Neural cell (in vitro differentiated cells): ENCODE results near the gene C7orf57.

ENCODE experiments used
- TAF1 ChIP-seq: IDR thresholded peaks from 2 replicates; pipeline ENCODE4 v1.6.1; 2012; ENCODE audit warnings: low read depth
- TF ChIP-seq, protein P1 (sequence below): fragments of 450-650 bp; IDR thresholded peaks from 2 replicates; pipeline ENCODE4 v1.5.1; 2014; ENCODE audit warnings: antibody characterized with exemption, mild to moderate bottlenecking, moderate library complexity; ENCODE audit not compliant: poor library complexity, severe bottlenecking

DNA sequence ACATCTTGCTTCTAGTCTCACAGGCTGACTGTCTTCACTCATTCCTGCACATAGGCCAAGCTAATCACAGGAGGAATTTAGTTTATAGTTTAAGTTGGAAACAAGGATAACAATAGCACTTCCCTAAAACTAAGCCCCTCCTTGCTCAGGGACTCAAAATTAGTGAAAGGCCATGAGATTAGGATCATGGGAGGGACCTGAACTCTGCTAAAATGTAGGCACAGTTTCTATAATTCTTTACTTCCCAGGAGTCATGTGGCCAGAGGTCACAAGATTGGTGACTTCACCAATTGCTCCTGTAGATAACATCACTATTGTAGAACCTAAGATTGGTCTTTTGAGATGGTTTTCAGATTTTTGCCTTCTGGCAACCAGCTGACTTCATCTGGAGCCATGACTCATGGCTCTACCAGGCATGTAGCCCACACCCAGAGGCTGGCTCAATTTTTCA, 38.9 kb downstream of the C7orf57 start:
- TF ChIP-seq, protein P1, sequence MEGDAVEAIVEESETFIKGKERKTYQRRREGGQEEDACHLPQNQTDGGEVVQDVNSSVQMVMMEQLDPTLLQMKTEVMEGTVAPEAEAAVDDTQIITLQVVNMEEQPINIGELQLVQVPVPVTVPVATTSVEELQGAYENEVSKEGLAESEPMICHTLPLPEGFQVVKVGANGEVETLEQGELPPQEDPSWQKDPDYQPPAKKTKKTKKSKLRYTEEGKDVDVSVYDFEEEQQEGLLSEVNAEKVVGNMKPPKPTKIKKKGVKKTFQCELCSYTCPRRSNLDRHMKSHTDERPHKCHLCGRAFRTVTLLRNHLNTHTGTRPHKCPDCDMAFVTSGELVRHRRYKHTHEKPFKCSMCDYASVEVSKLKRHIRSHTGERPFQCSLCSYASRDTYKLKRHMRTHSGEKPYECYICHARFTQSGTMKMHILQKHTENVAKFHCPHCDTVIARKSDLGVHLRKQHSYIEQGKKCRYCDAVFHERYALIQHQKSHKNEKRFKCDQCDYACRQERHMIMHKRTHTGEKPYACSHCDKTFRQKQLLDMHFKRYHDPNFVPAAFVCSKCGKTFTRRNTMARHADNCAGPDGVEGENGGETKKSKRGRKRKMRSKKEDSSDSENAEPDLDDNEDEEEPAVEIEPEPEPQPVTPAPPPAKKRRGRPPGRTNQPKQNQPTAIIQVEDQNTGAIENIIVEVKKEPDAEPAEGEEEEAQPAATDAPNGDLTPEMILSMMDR, result no peak
- TF ChIP-seq TAF1, result no peak
